HEK293 (cell line): ENCODE measurements around the gene PPP2R2B.

Experiments
- CTCF ChIA-PET: fragments of 350-600 bp; formaldehyde crosslinking; extraction: SDS; loops from one replicate; lab custom pipeline; 2021; ENCODE audit warnings: antibody characterized with exemption; lab: Yijun Ruan, JAX
- POLR2A ChIA-PET: fragments of 300-600 bp; formaldehyde crosslinking; extraction: SDS; loops from one replicate; lab custom pipeline; 2020; ENCODE audit warnings: antibody characterized with exemption, inconsistent platforms; lab: Yijun Ruan, JAX
- H3K27ac ChIP-seq: fragments of 200-500 bp; sonication (Bioruptor generic); 2 replicates; pipeline ENCODE4 v1.5.1; 2014; ENCODE audit warnings: low read depth, low read length, control low read depth, inconsistent platforms; ENCODE audit errors: extremely low read depth
- H3K36me3 ChIP-seq, 2 experiments: fragments of 200-500 bp in 1 of 2; sonication (Bioruptor generic) in 1 of 2; 1 replicate in 1 of 2; 2 replicates in 1 of 2; pipeline ENCODE4 v1.5.1; 2014 to 2017; ENCODE audit warnings: inconsistent platforms in 2 of 2, low read length in 2 of 2; ENCODE audit not compliant: control insufficient read depth in 2 of 2, insufficient read depth in 1 of 2
- H3K4me1 ChIP-seq: fragments of 200-500 bp; sonication (Bioruptor generic); 2 replicates; pipeline ENCODE4 v1.5.1; 2014; ENCODE audit warnings: mild to moderate bottlenecking, low read length, inconsistent platforms; ENCODE audit not compliant: control insufficient read depth, insufficient read depth
- H3K4me3 ChIP-seq: 2 replicates; pipeline ENCODE4 v1.5.1; 2011; ENCODE audit warnings: low read depth, mild to moderate bottlenecking, control low read depth, low read length, moderate library complexity
- H3K9me3 ChIP-seq: fragments of 200-500 bp; sonication (Bioruptor generic); 2 replicates; pipeline ENCODE4 v1.5.1; 2014; ENCODE audit warnings: low read depth, low read length, inconsistent platforms; ENCODE audit not compliant: control insufficient read depth, insufficient read depth
- AEBP2 ChIP-seq: fragments of 450-650 bp; formaldehyde crosslinking; IDR thresholded peaks from 2 replicates; pipeline ENCODE4 v1.5.1; 2016; ENCODE audit warnings: missing biosample characterization, missing genetic modification characterization, borderline replicate concordance
- EGR2 ChIP-seq: fragments of 450-650 bp; formaldehyde crosslinking; IDR thresholded peaks from 2 replicates; pipeline ENCODE4 v1.5.1; 2016; ENCODE audit warnings: low read depth, missing biosample characterization, missing genetic modification characterization
- GLIS1 ChIP-seq: fragments of 450-650 bp; formaldehyde crosslinking; IDR thresholded peaks from 2 replicates; pipeline ENCODE4 v1.5.1; 2016; ENCODE audit warnings: missing biosample characterization, missing genetic modification characterization
- HIC1 ChIP-seq: fragments of 450-650 bp; formaldehyde crosslinking; IDR thresholded peaks from 2 replicates; pipeline ENCODE4 v1.5.1; 2016; ENCODE audit warnings: missing biosample characterization, missing genetic modification characterization
- PRDM1 ChIP-seq: fragments of 450-650 bp; formaldehyde crosslinking; IDR thresholded peaks from 2 replicates; pipeline ENCODE4; 2016; ENCODE audit warnings: missing biosample characterization, missing genetic modification characterization
- PRDM10 ChIP-seq: fragments of 450-650 bp; formaldehyde crosslinking; IDR thresholded peaks from 2 replicates; pipeline ENCODE4 v1.5.1; 2016; ENCODE audit warnings: missing biosample characterization, missing genetic modification characterization
- SALL2 ChIP-seq: fragments of 450-650 bp; formaldehyde crosslinking; IDR thresholded peaks from 2 replicates; pipeline ENCODE4 v1.5.0; 2017; ENCODE audit warnings: missing biosample characterization, mild to moderate bottlenecking, missing genetic modification characterization, borderline replicate concordance
- ZBTB1 ChIP-seq: fragments of 450-650 bp; formaldehyde crosslinking; IDR thresholded peaks from 2 replicates; pipeline ENCODE4 v1.5.1; 2016; ENCODE audit warnings: missing biosample characterization, missing genetic modification characterization
- ZNF16 ChIP-seq: fragments of 450-650 bp; formaldehyde crosslinking; IDR thresholded peaks from 2 replicates; pipeline ENCODE4 v1.5.1; 2016; ENCODE audit warnings: low read depth, missing biosample characterization, missing genetic modification characterization
- ZNF174 ChIP-seq: fragments of 450-650 bp; formaldehyde crosslinking; IDR thresholded peaks from 2 replicates; pipeline ENCODE4 v1.5.0; 2017; ENCODE audit warnings: missing biosample characterization, mild to moderate bottlenecking, missing genetic modification characterization
- ZNF292 ChIP-seq: fragments of 450-650 bp; formaldehyde crosslinking; IDR thresholded peaks from 2 replicates; pipeline ENCODE4 v1.5.1; 2016; ENCODE audit warnings: low read depth, missing biosample characterization, missing genetic modification characterization, borderline replicate concordance
- ZNF366 ChIP-seq: fragments of 450-650 bp; formaldehyde crosslinking; conservative IDR thresholded peaks from 2 replicates; pipeline ENCODE4 v1.5.1; 2016; ENCODE audit warnings: missing biosample characterization, missing genetic modification characterization
- ZNF394 ChIP-seq: fragments of 450-650 bp; formaldehyde crosslinking; IDR thresholded peaks from 2 replicates; pipeline ENCODE4 v1.5.1; 2016; ENCODE audit warnings: missing biosample characterization, missing genetic modification characterization, mild to moderate bottlenecking, moderate library complexity, borderline replicate concordance
- ZNF510 ChIP-seq: fragments of 450-650 bp; formaldehyde crosslinking; IDR thresholded peaks from 2 replicates; pipeline ENCODE4 v1.5.1; 2018; ENCODE audit warnings: mild to moderate bottlenecking, missing genetic modification characterization, missing biosample characterization; ENCODE audit not compliant: insufficient replicate concordance
- ZNF677 ChIP-seq: fragments of 450-650 bp; IDR thresholded peaks from 2 replicates; pipeline ENCODE4 v1.5.0; 2018; ENCODE audit warnings: missing biosample characterization, mild to moderate bottlenecking, missing genetic modification characterization, moderate library complexity
- ZXDB ChIP-seq: fragments of 450-650 bp; formaldehyde crosslinking; IDR thresholded peaks from 2 replicates; pipeline ENCODE4 v1.5.1; 2016; ENCODE audit warnings: missing biosample characterization, missing genetic modification characterization

Gene PPP2R2B

GRCh38 chr5:146894753-146895521, 16.4 kb upstream of the PPP2R2B start:
- Histone ChIP-seq H3K36me3 (no peaks in the 10 kb centered on the region), H3K4me1 (no peaks in the 10 kb centered on the region), H3K27ac (no peak overlapping the region), H3K4me3 (no peak overlapping the region), H3K9me3 (no peaks in the 10 kb centered on the region)
- POLR2A ChIA-PET = interaction anchor here (0.6 kb wide), 1 partner anchor 32 kb away, joined by 3 read pairs; no protein-coding TSS in a partner anchor
- CTCF ChIA-PET = interaction anchor here (0.6 to 1.3 kb wide), 2 partner anchors 14 to 70 kb away, joined by 4 to 7 read pairs; no protein-coding TSS in a partner anchor
- TF ChIP-seq ZNF16 (tag by site-specific recombination) (no peak), ZNF394 (tag by site-specific recombination) (no peak), ZNF366 (no peak), ZNF292 (tag by site-specific recombination) (no peak), ZNF677 (tag by site-specific recombination) (no peak), PRDM1 (no peak), AEBP2 (tag by site-specific recombination) (no peak), PRDM10 (tag by site-specific recombination) (no peak), SALL2 (tag by site-specific recombination) (no peak), GLIS1 (no peak), ZXDB (tag by site-specific recombination) (no peak), ZNF510 (no peak), EGR2 (tag by site-specific recombination) (no peak), HIC1 (tag by site-specific recombination) (no peak), ZBTB1 (tag by site-specific recombination) (no peak)

- no peaks in the 10 kb centered on the region for H3K36me3 ChIP-seq
- H3K4me3 ChIP-seq = no peak overlapping the region
- TF ChIP-seq ZNF174 (tag by site-specific recombination) = no peak
- CTCF ChIA-PET = interaction anchor here (0.7 kb wide), 1 partner anchor 24 kb away, joined by 4 read pairs; no protein-coding TSS in a partner anchor
- no peak overlapping the region for H3K27ac ChIP-seq
- POLR2A ChIA-PET = no interaction called here
- no peaks in the 10 kb centered on the region for H3K4me1 ChIP-seq
- no peaks in the 10 kb centered on the region for H3K9me3 ChIP-seq
Measured at GRCh38 chr5:146893991-146894390, 15.4 kb upstream of the PPP2R2B start.
